ENCODE data around the gene RIC3.

RIC3 gene

DNA sequence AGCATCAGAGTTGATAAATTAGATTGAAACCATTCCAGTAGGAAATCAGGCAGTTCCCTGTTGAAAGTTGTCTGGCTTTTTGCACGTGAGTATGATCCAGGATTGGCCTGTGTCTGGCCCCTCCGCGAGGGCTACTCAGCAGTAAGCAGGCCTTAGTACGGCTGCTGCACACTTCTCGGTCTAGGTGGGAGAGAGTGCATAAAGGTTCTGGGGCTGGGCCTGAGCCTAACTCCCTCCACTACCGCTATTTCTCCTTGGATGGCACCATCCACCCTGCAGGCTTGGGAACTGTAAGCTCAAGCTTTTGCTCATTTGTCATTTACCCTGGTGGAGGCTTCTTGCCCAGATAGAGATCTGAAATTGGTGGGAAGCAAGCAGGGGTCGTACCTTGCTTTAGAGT lies 65.9 kb downstream of the RIC3 start:
- no peak overlapping the region for H3K4me3 ChIP-seq (ENCODE audit: low read depth, low read length)
- no peak for TF ChIP-seq CTCF (IDR thresholded peaks at IDR 0.05; ENCODE audit: low read depth, low read length)
- TF ChIP-seq POLR2A (IDR thresholded peaks at IDR 0.05; ENCODE audit: extremely low read depth, insufficient read length): no peak
- no peak for TF ChIP-seq MYC (IDR thresholded peaks at IDR 0.05; ENCODE audit: low read depth, low read length)
- TF ChIP-seq, protein P1, sequence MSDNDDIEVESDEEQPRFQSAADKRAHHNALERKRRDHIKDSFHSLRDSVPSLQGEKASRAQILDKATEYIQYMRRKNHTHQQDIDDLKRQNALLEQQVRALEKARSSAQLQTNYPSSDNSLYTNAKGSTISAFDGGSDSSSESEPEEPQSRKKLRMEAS (IDR thresholded peaks at IDR 0.05; ENCODE audit: low read depth, low read length): no peak
- no peak for DNase-seq (ENCODE audit: low read depth)

DNA sequence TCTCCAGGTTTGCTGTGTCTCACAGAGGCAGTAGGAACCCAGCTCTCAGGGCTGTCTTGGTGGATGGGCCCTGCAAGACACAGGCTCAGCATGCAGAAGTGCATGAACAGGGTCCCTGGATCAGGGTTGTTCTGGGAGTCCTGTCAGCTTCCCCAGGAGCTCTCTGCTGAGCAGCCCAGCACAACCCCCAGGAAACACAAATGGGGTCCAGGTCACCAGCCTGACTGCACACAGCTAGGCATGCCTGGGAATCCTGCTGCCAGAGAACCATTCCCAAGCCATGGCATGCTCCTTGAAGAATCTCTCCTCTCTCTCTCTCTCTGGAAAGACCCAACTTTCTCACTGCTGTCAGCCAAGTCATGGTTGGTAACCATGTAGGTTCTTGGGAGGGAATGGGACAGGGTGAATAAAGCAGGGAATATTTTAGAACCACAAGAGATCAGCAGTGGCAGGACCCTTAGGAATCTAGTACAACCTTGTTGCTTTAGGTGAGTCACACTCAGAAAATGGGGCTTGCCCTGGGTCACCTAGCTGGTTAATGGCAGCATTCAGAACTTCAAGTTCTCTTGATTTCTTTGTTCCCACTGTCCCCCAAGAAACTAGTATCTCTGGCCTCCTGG lies 66.4 kb downstream of the RIC3 start:
- TF ChIP-seq, protein P1 (IDR thresholded peaks at IDR 0.05; ENCODE audit: low read depth, low read length): no peak
- TF ChIP-seq POLR2A (IDR thresholded peaks at IDR 0.05; ENCODE audit: extremely low read depth, insufficient read length): no peak
- no peak for TF ChIP-seq CTCF (IDR thresholded peaks at IDR 0.05; ENCODE audit: low read depth, low read length)
- no peak for TF ChIP-seq MYC (IDR thresholded peaks at IDR 0.05; ENCODE audit: low read depth, low read length)
- no peak for DNase-seq (ENCODE audit: low read depth)
- H3K4me3 ChIP-seq (ENCODE audit: low read depth, low read length): no peak overlapping the region

DNA sequence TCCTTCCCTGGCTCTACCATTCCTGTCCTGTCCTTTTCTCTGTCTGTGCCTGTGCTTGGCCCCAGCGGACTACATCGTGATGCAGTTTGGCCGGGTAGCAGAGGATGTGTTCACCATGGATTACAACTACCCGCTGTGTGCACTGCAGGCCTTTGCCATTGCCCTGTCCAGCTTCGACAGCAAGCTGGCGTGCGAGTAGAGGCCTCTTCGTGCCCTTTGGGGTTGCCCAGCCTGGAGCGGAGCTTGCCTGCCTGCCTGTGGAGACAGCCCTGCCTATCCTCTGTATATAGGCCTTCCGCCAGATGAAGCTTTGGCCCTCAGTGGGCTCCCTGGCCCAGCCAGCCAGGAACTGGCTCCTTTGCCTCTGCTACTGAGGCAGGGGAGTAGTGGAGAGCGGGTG lies 67.4 kb downstream of the RIC3 start:
- H3K4me3 ChIP-seq (ENCODE audit: low read depth, low read length): no peak overlapping the region
- TF ChIP-seq, protein P1 (IDR thresholded peaks at IDR 0.05; ENCODE audit: low read depth, low read length): no peak
- TF ChIP-seq POLR2A (IDR thresholded peaks at IDR 0.05; ENCODE audit: extremely low read depth, insufficient read length) (no peak), MYC (IDR thresholded peaks at IDR 0.05; ENCODE audit: low read depth, low read length) (no peak), CTCF (IDR thresholded peaks at IDR 0.05; ENCODE audit: low read depth, low read length) (no peak)
- no peak for DNase-seq (ENCODE audit: low read depth)

GRCh38 chr11:8100605-8101004 lies 68.2 kb downstream of the RIC3 start:
- no peak for TF ChIP-seq MYC (IDR thresholded peaks at IDR 0.05; ENCODE audit: low read depth, low read length)
- TF ChIP-seq CTCF (IDR thresholded peaks at IDR 0.05; ENCODE audit: low read depth, low read length): no peak
- TF ChIP-seq, protein P1 (IDR thresholded peaks at IDR 0.05; ENCODE audit: low read depth, low read length): no peak
- no peak for TF ChIP-seq POLR2A (IDR thresholded peaks at IDR 0.05; ENCODE audit: extremely low read depth, insufficient read length)
- H3K4me3 ChIP-seq (ENCODE audit: low read depth, low read length): no peak overlapping the region

DNA sequence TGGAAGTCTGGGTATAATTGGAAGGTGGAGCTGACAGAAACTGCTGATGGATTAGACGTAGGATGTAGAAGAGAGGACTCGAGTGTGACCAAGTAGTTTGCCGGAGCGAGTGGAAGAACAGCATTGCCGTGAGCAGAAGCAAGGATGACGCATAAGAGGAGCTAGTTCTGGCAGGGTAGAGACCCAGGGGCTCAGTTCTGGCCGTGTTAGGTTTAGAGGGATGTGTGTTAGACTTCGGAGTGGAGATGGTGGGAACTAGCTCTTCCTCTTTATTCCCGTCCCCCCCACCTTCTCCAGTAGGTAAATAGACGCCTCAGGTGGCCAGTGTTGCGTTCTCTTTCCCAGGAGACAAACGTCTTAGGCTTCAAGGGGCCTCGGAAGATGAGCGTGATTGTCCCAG lies 68.7 kb downstream of the RIC3 start:
- no peak for DNase-seq (ENCODE audit: low read depth)
- H3K4me3 ChIP-seq (ENCODE audit: low read depth, low read length): no peak overlapping the region
- no peak for TF ChIP-seq MYC (IDR thresholded peaks at IDR 0.05; ENCODE audit: low read depth, low read length)
- TF ChIP-seq CTCF (IDR thresholded peaks at IDR 0.05; ENCODE audit: low read depth, low read length): no peak

More at GRCh38 chr11:8100605-8101004, 68.2 kb downstream of the RIC3 start:
- no peak for DNase-seq (ENCODE audit: low read depth)

Measured in NB4 (cell line).